ENCODE measurements around the gene GAS2L2.

Gene GAS2L2

GRCh38 chr17:35752945-35753764, at the start of gene GAS2L2:
TSS of gene GAS2L2 (minus strand) at chr17:35753239. CDS start at chr17:35752850, 389 bp downstream.
- Histone ChIP-seq H3K9ac (ENCODE audit: low read length) (no peak within 1 kb of the TSS), H3K27ac (ENCODE audit: low read depth, low read length) (no peak within 1 kb of the TSS), H3K36me3 (ENCODE audit: control insufficient read depth, insufficient read depth, low read length) (no peaks in the 10 kb centered on the region), H3K27me3 (ENCODE audit: control insufficient read depth, insufficient read depth, low read length) (peaks cover 20% of the 10 kb centered on the region), H3K4me1 (ENCODE audit: control insufficient read depth, insufficient read depth, low read length) (peaks cover 4% of the 10 kb centered on the region), H3K4me3 (ENCODE audit: low read length) (peak within 1 kb of the TSS; percentile 32)

GRCh38 chr17:35801583-35802224, 48.7 kb upstream of the GAS2L2 start:
- no peaks in the 10 kb centered on the region for H3K36me3 ChIP-seq (ENCODE audit: control insufficient read depth, insufficient read depth, low read length)
- peaks cover 20% of the 10 kb centered on the region for H3K4me1 ChIP-seq (ENCODE audit: control insufficient read depth, insufficient read depth, low read length)
- H3K27ac ChIP-seq (ENCODE audit: low read depth, low read length) = peak overlapping the region; percentile 78
- peak overlapping the region; percentile 15 for H3K4me3 ChIP-seq (ENCODE audit: low read length)
- H3K9ac ChIP-seq (ENCODE audit: low read length) = no peak overlapping the region
- no peaks in the 10 kb centered on the region for H3K27me3 ChIP-seq (ENCODE audit: control insufficient read depth, insufficient read depth, low read length)

GRCh38 chr17:35799942-35800341, 46.9 kb upstream of the GAS2L2 start:
- H3K27me3 ChIP-seq (ENCODE audit: control insufficient read depth, insufficient read depth, low read length) = no peaks in the 10 kb centered on the region
- H3K4me1 ChIP-seq (ENCODE audit: control insufficient read depth, insufficient read depth, low read length) = peaks cover 24% of the 10 kb centered on the region
- H3K9ac ChIP-seq (ENCODE audit: low read length) = no peak overlapping the region
- no peak overlapping the region for H3K27ac ChIP-seq (ENCODE audit: low read depth, low read length)
- H3K36me3 ChIP-seq (ENCODE audit: control insufficient read depth, insufficient read depth, low read length) = no peaks in the 10 kb centered on the region
- H3K4me3 ChIP-seq (ENCODE audit: low read length) = no peak overlapping the region

GRCh38 chr17:35797918-35798317, 44.9 kb upstream of the GAS2L2 start:
- H3K27ac ChIP-seq (ENCODE audit: low read depth, low read length) = no peak overlapping the region
- H3K9ac ChIP-seq (ENCODE audit: low read length) = no peak overlapping the region
- peaks cover 24% of the 10 kb centered on the region for H3K4me1 ChIP-seq (ENCODE audit: control insufficient read depth, insufficient read depth, low read length)
- H3K27me3 ChIP-seq (ENCODE audit: control insufficient read depth, insufficient read depth, low read length) = no peaks in the 10 kb centered on the region
- H3K4me3 ChIP-seq (ENCODE audit: low read length) = no peak overlapping the region
- no peaks in the 10 kb centered on the region for H3K36me3 ChIP-seq (ENCODE audit: control insufficient read depth, insufficient read depth, low read length)

- Histone ChIP-seq H3K36me3 (ENCODE audit: control insufficient read depth, insufficient read depth, low read length) (no peaks in the 10 kb centered on the region), H3K9ac (ENCODE audit: low read length) (no peak overlapping the region), H3K4me3 (ENCODE audit: low read length) (no peak overlapping the region), H3K27me3 (ENCODE audit: control insufficient read depth, insufficient read depth, low read length) (no peaks in the 10 kb centered on the region), H3K27ac (ENCODE audit: low read depth, low read length) (no peak overlapping the region), H3K4me1 (ENCODE audit: control insufficient read depth, insufficient read depth, low read length) (peaks cover 28% of the 10 kb centered on the region)
Observed at GRCh38 chr17:35797370-35797769, 44.3 kb upstream of the GAS2L2 start.

- peaks cover 30% of the 10 kb centered on the region for H3K4me1 ChIP-seq (ENCODE audit: control insufficient read depth, insufficient read depth, low read length)
- no peak overlapping the region for H3K9ac ChIP-seq (ENCODE audit: low read length)
- no peaks in the 10 kb centered on the region for H3K27me3 ChIP-seq (ENCODE audit: control insufficient read depth, insufficient read depth, low read length)
- no peaks in the 10 kb centered on the region for H3K36me3 ChIP-seq (ENCODE audit: control insufficient read depth, insufficient read depth, low read length)
- no peak overlapping the region for H3K4me3 ChIP-seq (ENCODE audit: low read length)
- H3K27ac ChIP-seq (ENCODE audit: low read depth, low read length) = no peak overlapping the region
Observed at GRCh38 chr17:35796942-35797341, 43.9 kb upstream of the GAS2L2 start.

GRCh38 chr17:35795871-35796265, 42.8 kb upstream of the GAS2L2 start:
- no peak overlapping the region for H3K27ac ChIP-seq (ENCODE audit: low read depth, low read length)
- H3K36me3 ChIP-seq (ENCODE audit: control insufficient read depth, insufficient read depth, low read length) = no peaks in the 10 kb centered on the region
- H3K27me3 ChIP-seq (ENCODE audit: control insufficient read depth, insufficient read depth, low read length) = no peaks in the 10 kb centered on the region
- H3K9ac ChIP-seq (ENCODE audit: low read length) = no peak overlapping the region
- peaks cover 24% of the 10 kb centered on the region for H3K4me1 ChIP-seq (ENCODE audit: control insufficient read depth, insufficient read depth, low read length)
- peak overlapping the region; percentile 59 for H3K4me3 ChIP-seq (ENCODE audit: low read length)

- Histone ChIP-seq H3K27ac (ENCODE audit: low read depth, low read length) (peak within 1 kb of the TSS; percentile 19), H3K4me3 (ENCODE audit: low read length) (peak within 1 kb of the TSS; percentile 82), H3K27me3 (ENCODE audit: control insufficient read depth, insufficient read depth, low read length) (no peaks in the 10 kb centered on the region), H3K9ac (ENCODE audit: low read length) (peak within 1 kb of the TSS; percentile 29), H3K36me3 (ENCODE audit: control insufficient read depth, insufficient read depth, low read length) (no peaks in the 10 kb centered on the region), H3K4me1 (ENCODE audit: control insufficient read depth, insufficient read depth, low read length) (peaks cover 20% of the 10 kb centered on the region)
Observed at GRCh38 chr17:35795007-35795870, 42.2 kb upstream of the GAS2L2 start, which contains the start of gene MMP28. TSS of gene MMP28 (minus strand) at chr17:35795641. CDS start at chr17:35795377, 264 bp downstream.

GRCh38 chr17:35793257-35793656, 40.2 kb upstream of the GAS2L2 start:
- Histone ChIP-seq H3K36me3 (ENCODE audit: control insufficient read depth, insufficient read depth, low read length) (no peaks in the 10 kb centered on the region), H3K4me3 (ENCODE audit: low read length) (peak overlapping the region; percentile 17), H3K4me1 (ENCODE audit: control insufficient read depth, insufficient read depth, low read length) (peaks cover 21% of the 10 kb centered on the region), H3K9ac (ENCODE audit: low read length) (no peak overlapping the region), H3K27me3 (ENCODE audit: control insufficient read depth, insufficient read depth, low read length) (no peaks in the 10 kb centered on the region), H3K27ac (ENCODE audit: low read depth, low read length) (no peak overlapping the region)

- Histone ChIP-seq H3K4me1 (ENCODE audit: control insufficient read depth, insufficient read depth, low read length) (peaks cover 34% of the 10 kb centered on the region), H3K9ac (ENCODE audit: low read length) (no peak overlapping the region), H3K4me3 (ENCODE audit: low read length) (no peak overlapping the region), H3K27me3 (ENCODE audit: control insufficient read depth, insufficient read depth, low read length) (no peaks in the 10 kb centered on the region), H3K27ac (ENCODE audit: low read depth, low read length) (no peak overlapping the region), H3K36me3 (ENCODE audit: control insufficient read depth, insufficient read depth, low read length) (no peaks in the 10 kb centered on the region)
Observed at GRCh38 chr17:35791681-35792350, 38.8 kb upstream of the GAS2L2 start.

- peaks cover 37% of the 10 kb centered on the region for H3K4me1 ChIP-seq (ENCODE audit: control insufficient read depth, insufficient read depth, low read length)
- no peak overlapping the region for H3K27ac ChIP-seq (ENCODE audit: low read depth, low read length)
- no peaks in the 10 kb centered on the region for H3K27me3 ChIP-seq (ENCODE audit: control insufficient read depth, insufficient read depth, low read length)
- H3K9ac ChIP-seq (ENCODE audit: low read length) = no peak overlapping the region
- no peak overlapping the region for H3K4me3 ChIP-seq (ENCODE audit: low read length)
- no peaks in the 10 kb centered on the region for H3K36me3 ChIP-seq (ENCODE audit: control insufficient read depth, insufficient read depth, low read length)
Observed at GRCh38 chr17:35790841-35791240, 37.8 kb upstream of the GAS2L2 start.

Measured in rectal smooth muscle tissue (tissue), 1 donor.